HFFc6 (cell line): Measurements from ENCODE around the gene RWDD1. TPM values are rescaled to one million over a fixed set of nuclear protein-coding genes. Genes with fewer than 3 reads are reported as not detected.
"Not testable (repeated sequence)": the region's sequence is repeated elsewhere in the genome, so short reads cannot be mapped to it uniquely, and the experiment has no call there.

Source experiments
- DNase-seq: peaks from one replicate; pipeline ENCODE4 v3.0.0-alpha.2; 2018
- H3K27ac Mint-ChIP-seq: 2 replicates; pipeline ENCODE4 v1.8.0; 2020; ENCODE audit warnings: mild to moderate bottlenecking, mixed read lengths
- H3K27me3 Mint-ChIP-seq: 2 replicates; pipeline ENCODE4 v1.8.0; 2021; ENCODE audit warnings: mild to moderate bottlenecking, moderate library complexity, mixed read lengths; ENCODE audit not compliant: insufficient read depth
- H3K36me3 Mint-ChIP-seq: 2 replicates; pipeline ENCODE4 v1.8.0; 2021; ENCODE audit warnings: low read depth, mixed read lengths
- H3K4me1 Mint-ChIP-seq: 2 replicates; pipeline ENCODE4 v1.8.0; 2020; ENCODE audit warnings: low read depth, mixed read lengths
- H3K4me3 Mint-ChIP-seq: 2 replicates; pipeline ENCODE4 v1.8.0; 2020; ENCODE audit warnings: mild to moderate bottlenecking, moderate library complexity, mixed read lengths
- H3K9me3 Mint-ChIP-seq: 2 replicates; pipeline ENCODE4 v1.8.0; 2020; ENCODE audit warnings: mild to moderate bottlenecking, mixed read lengths
- CTCF ChIP-seq: fragments of 200-600 bp; sonication (generic); IDR thresholded peaks from 2 replicates; pipeline ENCODE4 v1.5.0; 2021; ENCODE audit warnings: antibody characterized with exemption, mild to moderate bottlenecking
- total RNA-seq, 6 experiments: library from RNA; stranded (reverse); fragmentation: NEBNext Ultra II Directional; extraction: Animal tissue kit (Norgen Biotek cat#: 25700); gene quantifications; 2 replicates in 1 of 6; 3 replicates in 5 of 6; pipeline ENCODE4 v1.2.3, GENCODE V29; 2021

The RWDD1 gene
- total RNA-seq, 6 experiments from 2014 or later, result 77.9 to 90.4 (median 86.5) TPM

- no peak overlapping the region for H3K27ac Mint-ChIP-seq
- H3K27me3 Mint-ChIP-seq, result no peaks in the 10 kb centered on the region
- no peak overlapping the region for H3K4me3 Mint-ChIP-seq
- no peaks in the 10 kb centered on the region for H3K9me3 Mint-ChIP-seq
- TF ChIP-seq CTCF, result no peak
- H3K4me1 Mint-ChIP-seq, result peaks cover under 1% of the 10 kb centered on the region; the same call in 1 of the 2 replicates
- DNase-seq, result no peak
- H3K36me3 Mint-ChIP-seq, result peaks cover 40% of the 10 kb centered on the region
These were observed 15.4 kb downstream of the RWDD1 start for GRCh38 chr6:116586738-116587137.

GRCh38 chr6:116595247-116595646, 23.9 kb downstream of the RWDD1 start:
- H3K4me3 Mint-ChIP-seq, result no peak overlapping the region
- peaks cover 54% of the 10 kb centered on the region for H3K36me3 Mint-ChIP-seq
- H3K27ac Mint-ChIP-seq, result no peak overlapping the region
- H3K9me3 Mint-ChIP-seq, result no peaks in the 10 kb centered on the region
- DNase-seq, result no peak
- no peak for TF ChIP-seq CTCF
- H3K4me1 Mint-ChIP-seq, result no peaks in the 10 kb centered on the region
- no peaks in the 10 kb centered on the region for H3K27me3 Mint-ChIP-seq

GRCh38 chr6:116596815-116597214, 25.5 kb downstream of the RWDD1 start:
- TF ChIP-seq CTCF, result no peak

GRCh38 chr6:116603916-116604315, 32.6 kb downstream of the RWDD1 start:
- H3K27me3 Mint-ChIP-seq, H3K4me1 Mint-ChIP-seq, H3K27ac Mint-ChIP-seq, H3K4me3 Mint-ChIP-seq, DNase-seq, H3K9me3 Mint-ChIP-seq: not testable (repeated sequence)
- H3K36me3 Mint-ChIP-seq, result peaks cover 62% of the 10 kb centered on the region

More at GRCh38 chr6:116596815-116597214, 25.5 kb downstream of the RWDD1 start:
- Mint-ChIP-seq H3K27me3 (no peaks in the 10 kb centered on the region), H3K36me3 (peaks cover 57% of the 10 kb centered on the region), H3K4me1 (no peaks in the 10 kb centered on the region), H3K9me3 (no peaks in the 10 kb centered on the region), H3K4me3 (no peak overlapping the region), H3K27ac (no peak overlapping the region)
- DNase-seq, result no peak

- not testable (repeated sequence) for H3K9me3 Mint-ChIP-seq, H3K4me3 Mint-ChIP-seq, H3K27ac Mint-ChIP-seq, H3K4me1 Mint-ChIP-seq, DNase-seq, H3K27me3 Mint-ChIP-seq
- H3K36me3 Mint-ChIP-seq, result peaks cover 55% of the 10 kb centered on the region
These were observed 33.6 kb downstream of the RWDD1 start for GRCh38 chr6:116604868-116605267.

GRCh38 chr6:116605935-116606334, 34.6 kb downstream of the RWDD1 start:
- no peak for TF ChIP-seq CTCF
- Mint-ChIP-seq H3K9me3 (no peaks in the 10 kb centered on the region), H3K27ac (no peak overlapping the region), H3K4me3 (no peak overlapping the region), H3K36me3 (peaks cover 50% of the 10 kb centered on the region), H3K4me1 (no peaks in the 10 kb centered on the region), H3K27me3 (no peaks in the 10 kb centered on the region)
- DNase-seq, result no peak

- TF ChIP-seq CTCF, result no peak
- no peak for DNase-seq
- H3K36me3 Mint-ChIP-seq, result peaks cover 9% of the 10 kb centered on the region
- H3K4me3 Mint-ChIP-seq, result no peak overlapping the region
- no peaks in the 10 kb centered on the region for H3K9me3 Mint-ChIP-seq
- no peak overlapping the region for H3K27ac Mint-ChIP-seq
- H3K4me1 Mint-ChIP-seq, result no peaks in the 10 kb centered on the region
- peaks cover 2% of the 10 kb centered on the region for H3K27me3 Mint-ChIP-seq
These were observed 39.8 kb downstream of the RWDD1 start for GRCh38 chr6:116611056-116611455.
